K562 (cell line): Measurements from ENCODE around the gene FPGS. TPM values are rescaled to one million over a fixed set of nuclear protein-coding genes. Genes with fewer than 3 reads are reported as not detected.

Experiments used
- CHD7 ChIP-seq: fragments of 200-600 bp; sonication (generic); IDR thresholded peaks from one replicate; pipeline ENCODE4 v1.6.1; 2012; ENCODE audit warnings: mild to moderate bottlenecking, low read depth, low read length, inconsistent platforms
- MYBL2 ChIP-seq, 2 experiments: fragments of 450-650 bp in 1 of 2; sonication (generic) in 1 of 2; formaldehyde crosslinking in 1 of 2; IDR thresholded peaks; 2 replicates each; pipeline versions ENCODE4 v1.6.1 to v1.8.1; 2017 to 2022; ENCODE audit warnings: borderline replicate concordance in 1 of 2, inconsistent platforms in 1 of 2, low read depth in 1 of 2, mild to moderate bottlenecking in 1 of 2, missing genetic modification reagents in 1 of 2, moderate library complexity in 1 of 2
- NEUROD1 ChIP-seq: fragments of 150-350 bp; IDR thresholded peaks from 2 replicates; pipeline ENCODE4 v1.6.1; 2014; ENCODE audit warnings: borderline replicate concordance, low read length, low read depth; ENCODE audit not compliant: partially characterized antibody
- REST ChIP-seq, 2 experiments: fragments of 450-650 bp; formaldehyde crosslinking in 1 of 2; IDR thresholded peaks; 2 replicates each; pipeline versions ENCODE4 v1.4.0 to v1.6.1; 2014 to 2020; ENCODE audit warnings: mild to moderate bottlenecking in 2 of 2, borderline replicate concordance in 1 of 2, low read depth in 1 of 2
- TGIF2 ChIP-seq: sonication (generic); formaldehyde crosslinking; IDR thresholded peaks from 2 replicates; pipeline ENCODE4 v1.8.1; 2022; ENCODE audit warnings: mild to moderate bottlenecking, missing genetic modification reagents, moderate library complexity
- ZSCAN29 ChIP-seq: fragments of 450-650 bp; IDR thresholded peaks from 2 replicates; pipeline ENCODE4 v1.6.1; 2017
- polyA plus RNA-seq, 8 experiments: library from polyadenylated mRNA; depleted of rRNA in 4 of 8; stranded (reverse) in 5 of 8; unstranded in 3 of 8; fragments of >200 nt; fragmentation: Nextera tagmentation in 2 of 8; fragmentation: Illumina TruSeq in 1 of 8; extraction: Ambion mirVana in 2 of 8; extraction: Trizol in 1 of 8; gene quantifications; 2 replicates each; pipeline versions ENCODE4 v1.2.1 to v1.2.3, GENCODE V29; 2011 to 2014; ENCODE audit warnings: inconsistent platforms in 1 of 8, missing spikeins in 1 of 8
- total RNA-seq, 7 experiments: library from RNA; depleted of rRNA in 6 of 7; stranded (reverse); fragments of >200 nt in 6 of 7; fragmentation: Illumina TruSeq in 2 of 7; extraction: Trizol in 2 of 7; gene quantifications; 2 replicates each; pipeline versions ENCODE4 v1.2.1 to v1.2.3, GENCODE V29; 2011 to 2021; ENCODE audit warnings: low replicate concordance in 1 of 7

Gene FPGS
- total and polyA plus RNA-seq, 9 of the 15 experiments (the other 6 are each of a cell fraction or from before 2014, with no cell fraction given), result 0.84 to 86.4 (median 59.2) TPM

- TF ChIP-seq CHD7 (no peak), TGIF2 (CRISPR knock-in tag) (no peak), ZSCAN29 (no peak), MYBL2 (IDR thresholded peaks at IDR 0.05; ENCODE audit: low read depth) (no peak), MYBL2 (CRISPR knock-in tag; IDR thresholded peaks at IDR 0.05; ENCODE audit: borderline replicate concordance) (no peak), REST (IDR thresholded peaks at IDR 0.05; ENCODE audit: borderline replicate concordance) (no peak; the same call in 1 of the 2 replicates), REST (CRISPR knock-in tag; IDR thresholded peaks at IDR 0.05; ENCODE audit: low read depth) (no peak), NEUROD1 (no peak)
These were observed 31.6 kb upstream of the FPGS start (continued) for GRCh38 chr9:127770905-127771569.
